ENCODE results near the gene BMX. TPM values are rescaled to one million over a fixed set of nuclear protein-coding genes. Genes with fewer than 3 reads are reported as not detected.

Gene BMX
- polyA plus RNA-seq, 1 donor from 2014 or later, result not detected

GRCh38 chrX:15512401-15512965 is 11.9 kb downstream of the BMX start:
- no peaks in the 10 kb centered on the region for H3K27me3 ChIP-seq (ENCODE audit: insufficient read depth, low read depth, low read length)
- H3K4me2 ChIP-seq (ENCODE audit: low read length), result no peak overlapping the region
- no peaks in the 10 kb centered on the region for H3K36me3 ChIP-seq (ENCODE audit: insufficient read depth, low read length)
- H3K9me2 ChIP-seq (ENCODE audit: insufficient read depth, low read length), result no peaks in the 10 kb centered on the region
- H3K4me3 ChIP-seq (ENCODE audit: low read length), result no peak overlapping the region
- H3K9me3 ChIP-seq (ENCODE audit: low read length), result no peaks in the 10 kb centered on the region
- no peak overlapping the region for H2AFZ ChIP-seq (ENCODE audit: low read depth, low read length)
- no peaks in the 10 kb centered on the region for H3F3A ChIP-seq (ENCODE audit: insufficient read depth, low read length, poor library complexity, severe bottlenecking)
- TF ChIP-seq TAF1 (IDR thresholded peaks at IDR 0.05; ENCODE audit: low read depth), result no peak
- no peak for TF ChIP-seq MXI1 (conservative IDR thresholded peaks at IDR 0.05; ENCODE audit: poor library complexity, severe bottlenecking)
- no peak for TF ChIP-seq REST (IDR thresholded peaks at IDR 0.05; ENCODE audit: borderline replicate concordance)
- TF ChIP-seq CTCF (IDR thresholded peaks at IDR 0.05; ENCODE audit: poor library complexity, severe bottlenecking), result no peak
- no peak for TF ChIP-seq RAD21 (conservative IDR thresholded peaks at IDR 0.05)
- no peak for TF ChIP-seq EZH2 (IDR thresholded peaks at IDR 0.05; ENCODE audit: borderline replicate concordance, insufficient read depth, low read length, poor library complexity, severe bottlenecking)
- TF ChIP-seq POLR2AphosphoS5 (IDR thresholded peaks at IDR 0.05), result no peak
- TF ChIP-seq EP300 (conservative IDR thresholded peaks at IDR 0.05; ENCODE audit: poor library complexity, severe bottlenecking), result no peak
- TF ChIP-seq SMC3 (conservative IDR thresholded peaks at IDR 0.05; ENCODE audit: poor library complexity), result no peak
- no peak overlapping the region for H3K27ac ChIP-seq (ENCODE audit: low read length)
- no peaks in the 10 kb centered on the region for H3K79me2 ChIP-seq (replicated peaks; ENCODE audit: insufficient read depth, low read length)
- no peak overlapping the region for H3K9ac ChIP-seq (ENCODE audit: low read length)
- H4K20me1 ChIP-seq (ENCODE audit: insufficient read depth), result no peaks in the 10 kb centered on the region

- Histone ChIP-seq H3K27ac (ENCODE audit: low read length) (no peak overlapping the region), H3K9me3 (ENCODE audit: low read length) (no peaks in the 10 kb centered on the region), H3K27me3 (ENCODE audit: insufficient read depth, low read depth, low read length) (no peaks in the 10 kb centered on the region), H3K4me3 (ENCODE audit: low read length) (no peak overlapping the region), H3K36me3 (ENCODE audit: insufficient read depth, low read length) (no peaks in the 10 kb centered on the region), H4K20me1 (ENCODE audit: insufficient read depth) (no peaks in the 10 kb centered on the region), H3K79me2 (replicated peaks; ENCODE audit: insufficient read depth, low read length) (no peaks in the 10 kb centered on the region), H3K4me2 (ENCODE audit: low read length) (no peak overlapping the region), H2AFZ (ENCODE audit: low read depth, low read length) (no peak overlapping the region), H3F3A (ENCODE audit: insufficient read depth, low read length, poor library complexity, severe bottlenecking) (no peaks in the 10 kb centered on the region), H3K9ac (ENCODE audit: low read length) (no peak overlapping the region), H3K9me2 (ENCODE audit: insufficient read depth, low read length) (no peaks in the 10 kb centered on the region)
- TF ChIP-seq EP300 (conservative IDR thresholded peaks at IDR 0.05; ENCODE audit: poor library complexity, severe bottlenecking), result no peak
- no peak for TF ChIP-seq EZH2 (IDR thresholded peaks at IDR 0.05; ENCODE audit: borderline replicate concordance, insufficient read depth, low read length, poor library complexity, severe bottlenecking)
- TF ChIP-seq TAF1 (IDR thresholded peaks at IDR 0.05; ENCODE audit: low read depth), result no peak
- no peak for TF ChIP-seq RAD21 (conservative IDR thresholded peaks at IDR 0.05)
- TF ChIP-seq POLR2AphosphoS5 (IDR thresholded peaks at IDR 0.05), result no peak
- no peak for TF ChIP-seq CTCF (IDR thresholded peaks at IDR 0.05; ENCODE audit: poor library complexity, severe bottlenecking)
- no peak for TF ChIP-seq REST (IDR thresholded peaks at IDR 0.05; ENCODE audit: borderline replicate concordance)
- TF ChIP-seq SMC3 (conservative IDR thresholded peaks at IDR 0.05; ENCODE audit: poor library complexity), result no peak
- no peak for TF ChIP-seq MXI1 (conservative IDR thresholded peaks at IDR 0.05; ENCODE audit: poor library complexity, severe bottlenecking)
Observed at GRCh38 chrX:15514279-15514678, 13.7 kb downstream of the BMX start.

All from neural cell (in vitro differentiated cells).